Endothelial cell (in vitro differentiated cells): ENCODE data around the gene CAMK1. TPM values are rescaled to one million over a fixed set of nuclear protein-coding genes. Genes with fewer than 3 reads are reported as not detected.

Source experiments
- DNase-seq: peaks from one replicate; pipeline ENCODE4 v3.0.0; 2021; ENCODE audit warnings: low spot score
- H3K27ac Mint-ChIP-seq: one replicate; pipeline ENCODE4 v1.8.0; 2021; ENCODE audit warnings: mixed read lengths, inconsistent platforms; ENCODE audit not compliant: unreplicated experiment
- H3K27me3 Mint-ChIP-seq: one replicate; pipeline ENCODE4 v1.8.0; 2021; ENCODE audit warnings: mild to moderate bottlenecking, moderate library complexity, mixed read lengths, inconsistent platforms; ENCODE audit not compliant: unreplicated experiment
- H3K36me3 Mint-ChIP-seq: one replicate; pipeline ENCODE4 v1.8.0; 2021; ENCODE audit warnings: mild to moderate bottlenecking, low read depth, mixed read lengths, inconsistent platforms; ENCODE audit not compliant: unreplicated experiment
- H3K4me1 Mint-ChIP-seq: one replicate; pipeline ENCODE4 v1.8.0; 2021; ENCODE audit warnings: mild to moderate bottlenecking, mixed read lengths, inconsistent platforms; ENCODE audit not compliant: unreplicated experiment
- H3K4me3 Mint-ChIP-seq: one replicate; pipeline ENCODE4 v1.8.0; 2021; ENCODE audit warnings: mild to moderate bottlenecking, mixed read lengths, inconsistent platforms; ENCODE audit not compliant: unreplicated experiment
- H3K9me3 Mint-ChIP-seq: one replicate; pipeline ENCODE4 v1.8.0; 2021; ENCODE audit warnings: mixed read lengths, inconsistent platforms; ENCODE audit not compliant: unreplicated experiment
- total RNA-seq: library from RNA; stranded (reverse); fragmentation: NEBNext Ultra II Directional; extraction: Animal tissue kit (Norgen Biotek cat#: 25700); gene quantifications from one replicate; pipeline ENCODE4 v1.2.1, GENCODE V29; 2021; ENCODE audit not compliant: unreplicated experiment
- TF ChIP-seq, protein P1 (sequence below): fragments of 200-600 bp; sonication (generic); IDR thresholded peaks from one replicate; pipeline ENCODE4 v1.5.0; 2021; ENCODE audit warnings: antibody characterized with exemption; ENCODE audit not compliant: unreplicated experiment

Gene CAMK1
- total RNA-seq, 1 donor from 2014 or later = 6.0 TPM

DNA sequence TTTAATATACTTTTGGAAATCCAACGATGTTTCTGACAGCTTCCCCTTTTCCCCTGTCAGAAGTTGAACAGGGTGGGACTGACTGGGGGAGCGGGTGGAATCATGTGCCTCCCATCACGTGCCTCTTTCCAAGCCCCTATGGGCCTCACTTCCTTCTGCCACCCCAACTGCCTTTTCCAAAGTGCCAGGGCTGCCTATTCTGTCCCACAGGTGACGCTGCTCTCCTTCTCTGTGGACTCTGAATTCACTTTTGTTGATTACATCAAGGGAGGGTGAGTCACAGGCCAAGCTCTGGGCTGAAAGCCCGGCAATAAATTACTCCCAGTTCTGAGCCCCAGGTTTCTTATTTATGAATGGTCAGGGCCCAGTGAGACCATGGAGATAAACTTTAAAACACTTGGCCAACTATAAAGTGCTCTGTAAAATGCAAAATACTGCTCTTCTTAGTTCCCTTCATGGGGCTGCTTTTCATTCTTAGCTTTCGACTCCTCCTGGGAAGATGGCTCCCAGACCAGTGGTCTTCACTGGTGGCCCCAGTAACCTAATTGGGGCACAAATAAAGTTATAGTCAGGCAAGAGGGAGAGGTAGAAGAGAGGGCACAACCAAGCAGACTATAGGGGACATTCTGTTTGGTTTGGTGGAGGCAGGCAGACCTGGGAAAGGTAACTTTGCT lies 53.8 kb downstream of the CAMK1 start:
- Mint-ChIP-seq H3K4me3 (no peak overlapping the region), H3K27ac (no peak overlapping the region), H3K36me3 (peaks cover 6% of the 10 kb centered on the region), H3K27me3 (peaks cover 4% of the 10 kb centered on the region), H3K4me1 (no peaks in the 10 kb centered on the region), H3K9me3 (no peaks in the 10 kb centered on the region)
- no peak for DNase-seq
- TF ChIP-seq, protein P1, sequence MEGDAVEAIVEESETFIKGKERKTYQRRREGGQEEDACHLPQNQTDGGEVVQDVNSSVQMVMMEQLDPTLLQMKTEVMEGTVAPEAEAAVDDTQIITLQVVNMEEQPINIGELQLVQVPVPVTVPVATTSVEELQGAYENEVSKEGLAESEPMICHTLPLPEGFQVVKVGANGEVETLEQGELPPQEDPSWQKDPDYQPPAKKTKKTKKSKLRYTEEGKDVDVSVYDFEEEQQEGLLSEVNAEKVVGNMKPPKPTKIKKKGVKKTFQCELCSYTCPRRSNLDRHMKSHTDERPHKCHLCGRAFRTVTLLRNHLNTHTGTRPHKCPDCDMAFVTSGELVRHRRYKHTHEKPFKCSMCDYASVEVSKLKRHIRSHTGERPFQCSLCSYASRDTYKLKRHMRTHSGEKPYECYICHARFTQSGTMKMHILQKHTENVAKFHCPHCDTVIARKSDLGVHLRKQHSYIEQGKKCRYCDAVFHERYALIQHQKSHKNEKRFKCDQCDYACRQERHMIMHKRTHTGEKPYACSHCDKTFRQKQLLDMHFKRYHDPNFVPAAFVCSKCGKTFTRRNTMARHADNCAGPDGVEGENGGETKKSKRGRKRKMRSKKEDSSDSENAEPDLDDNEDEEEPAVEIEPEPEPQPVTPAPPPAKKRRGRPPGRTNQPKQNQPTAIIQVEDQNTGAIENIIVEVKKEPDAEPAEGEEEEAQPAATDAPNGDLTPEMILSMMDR = no peak

DNA sequence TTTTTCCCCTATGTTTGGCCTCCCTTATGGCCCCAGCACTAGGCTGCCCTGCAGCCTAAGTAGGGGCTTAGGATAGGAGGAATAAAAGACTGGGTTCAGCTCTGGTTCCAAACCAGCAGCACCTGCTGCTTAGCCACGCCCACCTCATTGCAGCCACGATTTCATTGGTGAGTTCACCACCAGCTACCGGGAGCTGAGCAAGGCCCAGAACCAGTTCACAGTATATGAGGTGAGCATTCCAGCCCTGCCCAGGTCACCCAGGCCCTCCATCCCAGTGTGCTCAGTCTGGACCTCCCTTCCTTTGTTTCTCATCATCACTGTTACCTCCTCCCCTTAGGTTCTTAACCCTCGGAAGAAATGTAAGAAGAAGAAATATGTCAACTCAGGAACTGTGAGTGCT lies 54.6 kb downstream of the CAMK1 start:
- H3K4me1 Mint-ChIP-seq = no peaks in the 10 kb centered on the region
- no peak overlapping the region for H3K4me3 Mint-ChIP-seq
- peaks cover 6% of the 10 kb centered on the region for H3K36me3 Mint-ChIP-seq
- TF ChIP-seq, protein P1 = no peak
- DNase-seq = no peak
- no peaks in the 10 kb centered on the region for H3K9me3 Mint-ChIP-seq
- peaks cover 6% of the 10 kb centered on the region for H3K27me3 Mint-ChIP-seq
- no peak overlapping the region for H3K27ac Mint-ChIP-seq

DNA sequence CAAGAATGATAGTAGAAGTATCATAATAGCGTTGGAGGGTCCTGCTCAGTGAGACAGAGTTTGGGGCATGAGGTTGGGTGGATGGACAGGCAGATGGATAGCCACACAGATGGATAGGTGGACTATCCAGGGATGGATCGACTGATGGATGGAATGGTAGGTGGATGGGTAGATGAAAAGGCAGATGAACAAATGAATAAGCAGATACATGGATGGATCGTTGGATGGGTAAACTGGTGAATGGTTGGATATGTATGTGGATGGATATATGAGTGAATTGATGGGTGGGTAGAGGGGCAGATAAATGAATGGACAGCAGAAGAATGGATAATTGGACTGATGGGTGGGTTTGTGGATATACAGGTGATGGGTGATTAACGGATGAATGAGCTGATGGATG lies 56.6 kb downstream of the CAMK1 start:
- no peak for DNase-seq
- H3K4me3 Mint-ChIP-seq = peak overlapping the region; percentile 7
- H3K27ac Mint-ChIP-seq = no peak overlapping the region
- TF ChIP-seq, protein P1 = no peak
- H3K27me3 Mint-ChIP-seq = peaks cover 7% of the 10 kb centered on the region
- H3K4me1 Mint-ChIP-seq = no peaks in the 10 kb centered on the region
- H3K9me3 Mint-ChIP-seq = no peaks in the 10 kb centered on the region
- H3K36me3 Mint-ChIP-seq = peaks cover 9% of the 10 kb centered on the region

DNA sequence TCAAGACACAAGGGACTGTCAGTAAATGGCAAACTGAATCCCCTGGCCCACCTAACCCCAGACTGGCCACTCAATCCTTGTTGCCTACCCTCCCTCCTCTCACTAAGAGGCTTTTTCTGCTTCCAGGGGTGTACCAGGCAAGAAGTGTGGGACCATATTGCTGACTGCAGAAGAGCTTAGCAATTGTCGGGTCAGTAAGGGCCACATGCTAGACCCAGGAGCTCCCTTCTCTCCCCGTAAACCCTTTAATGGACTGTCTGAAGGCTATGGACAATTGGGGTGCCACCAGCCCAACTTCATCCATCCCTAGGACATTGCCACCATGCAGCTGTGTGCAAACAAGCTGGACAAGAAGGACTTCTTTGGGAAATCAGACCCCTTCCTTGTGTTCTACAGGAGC lies 57.3 kb downstream of the CAMK1 start:
- H3K27me3 Mint-ChIP-seq = peaks cover 7% of the 10 kb centered on the region
- no peak overlapping the region for H3K4me3 Mint-ChIP-seq
- TF ChIP-seq, protein P1 = no peak
- no peak overlapping the region for H3K27ac Mint-ChIP-seq
- no peak for DNase-seq
- no peaks in the 10 kb centered on the region for H3K4me1 Mint-ChIP-seq
- H3K9me3 Mint-ChIP-seq = no peaks in the 10 kb centered on the region
- H3K36me3 Mint-ChIP-seq = peaks cover 10% of the 10 kb centered on the region

DNA sequence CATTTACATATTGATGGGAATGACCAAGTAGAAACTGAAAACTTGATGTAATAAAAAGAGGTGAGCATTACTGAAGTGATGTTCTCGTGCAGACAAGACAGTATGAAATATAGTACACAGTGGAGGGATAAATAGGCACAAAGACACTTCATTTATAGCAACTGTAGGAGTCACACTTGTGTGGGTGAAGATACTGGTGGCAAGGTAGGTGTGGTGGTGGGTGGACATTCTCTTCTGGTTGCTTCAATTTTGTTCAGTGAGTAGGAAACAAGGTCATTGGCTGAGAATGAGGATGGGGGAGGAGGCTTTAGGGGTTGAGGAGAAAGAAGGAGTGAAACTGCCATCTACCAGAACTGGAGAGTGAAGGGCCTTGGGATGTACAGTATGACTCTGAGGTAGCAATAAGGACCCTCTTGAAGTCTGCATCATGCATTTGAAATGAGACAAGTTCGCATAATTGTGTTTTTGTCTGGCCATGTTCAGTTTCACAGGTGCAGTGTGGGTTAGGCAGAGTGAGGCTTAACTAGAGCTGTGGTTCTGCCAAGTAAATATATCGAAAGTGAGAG lies 59.5 kb downstream of the CAMK1 start:
- no peak for DNase-seq
- no peak overlapping the region for H3K4me3 Mint-ChIP-seq
- no peaks in the 10 kb centered on the region for H3K9me3 Mint-ChIP-seq
- no peak overlapping the region for H3K27ac Mint-ChIP-seq
- TF ChIP-seq, protein P1 = no peak
- H3K4me1 Mint-ChIP-seq = no peaks in the 10 kb centered on the region
- peaks cover 10% of the 10 kb centered on the region for H3K36me3 Mint-ChIP-seq
- peaks cover 7% of the 10 kb centered on the region for H3K27me3 Mint-ChIP-seq
